Osteocyte (in vitro differentiated cells): Measurements from ENCODE around the gene IKZF3. TPM values are rescaled to one million over a fixed set of nuclear protein-coding genes. Genes with fewer than 3 reads are reported as not detected.

Source experiments
- DNase-seq: peaks from one replicate; pipeline ENCODE4 v3.0.0; 2021; ENCODE audit warnings: mixed read lengths; ENCODE audit not compliant: unreplicated experiment; ENCODE audit errors: extremely low spot score
- H3K27ac Mint-ChIP-seq: one replicate; pipeline ENCODE4 v1.8.0; 2021; ENCODE audit warnings: mild to moderate bottlenecking, mixed read lengths; ENCODE audit not compliant: unreplicated experiment
- H3K27me3 Mint-ChIP-seq: one replicate; pipeline ENCODE4 v1.8.0; 2021; ENCODE audit warnings: mixed read lengths; ENCODE audit not compliant: unreplicated experiment
- H3K36me3 Mint-ChIP-seq: one replicate; pipeline ENCODE4 v1.8.0; 2021; ENCODE audit warnings: mixed read lengths; ENCODE audit not compliant: unreplicated experiment
- H3K4me1 Mint-ChIP-seq: one replicate; pipeline ENCODE4 v1.8.0; 2021; ENCODE audit warnings: mixed read lengths; ENCODE audit not compliant: unreplicated experiment
- H3K4me3 Mint-ChIP-seq: one replicate; pipeline ENCODE4 v1.8.0; 2021; ENCODE audit warnings: mild to moderate bottlenecking, moderate library complexity, mixed read lengths; ENCODE audit not compliant: unreplicated experiment
- H3K9me3 Mint-ChIP-seq: one replicate; pipeline ENCODE4 v1.8.0; 2021; ENCODE audit warnings: mixed read lengths; ENCODE audit not compliant: unreplicated experiment
- total RNA-seq: library from RNA; stranded (reverse); gene quantifications from 2 replicates; pipeline ENCODE4 v1.2.1, GENCODE V29; 2021
- TF ChIP-seq, protein P1 (sequence below): fragments of 200-600 bp; sonication (generic); IDR thresholded peaks from 2 replicates; pipeline ENCODE4 v1.5.0; 2021; ENCODE audit warnings: antibody characterized with exemption, mild to moderate bottlenecking, moderate library complexity

The IKZF3 gene
- total RNA-seq, 1 donor from 2014 or later: not detected

DNA sequence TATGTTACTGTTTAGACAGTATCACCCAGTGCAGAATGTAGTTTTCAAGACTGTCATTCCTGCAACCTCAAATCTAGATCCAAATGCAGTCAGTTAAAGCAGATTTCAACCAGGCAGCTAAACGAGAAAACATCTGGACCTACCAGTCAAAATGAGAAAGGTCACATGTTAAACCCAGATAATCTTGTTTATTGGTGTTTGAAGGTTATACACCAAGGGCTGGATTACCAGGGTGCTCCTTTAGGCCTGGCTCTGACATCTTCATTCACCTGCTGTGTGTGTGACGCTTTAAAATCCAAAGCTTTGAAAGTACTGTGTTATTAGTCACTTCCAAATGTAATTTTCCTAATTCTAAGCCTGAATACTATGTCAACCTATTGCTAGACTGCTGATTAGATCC is 54.9 kb downstream of the IKZF3 start:
- TF ChIP-seq, protein P1, sequence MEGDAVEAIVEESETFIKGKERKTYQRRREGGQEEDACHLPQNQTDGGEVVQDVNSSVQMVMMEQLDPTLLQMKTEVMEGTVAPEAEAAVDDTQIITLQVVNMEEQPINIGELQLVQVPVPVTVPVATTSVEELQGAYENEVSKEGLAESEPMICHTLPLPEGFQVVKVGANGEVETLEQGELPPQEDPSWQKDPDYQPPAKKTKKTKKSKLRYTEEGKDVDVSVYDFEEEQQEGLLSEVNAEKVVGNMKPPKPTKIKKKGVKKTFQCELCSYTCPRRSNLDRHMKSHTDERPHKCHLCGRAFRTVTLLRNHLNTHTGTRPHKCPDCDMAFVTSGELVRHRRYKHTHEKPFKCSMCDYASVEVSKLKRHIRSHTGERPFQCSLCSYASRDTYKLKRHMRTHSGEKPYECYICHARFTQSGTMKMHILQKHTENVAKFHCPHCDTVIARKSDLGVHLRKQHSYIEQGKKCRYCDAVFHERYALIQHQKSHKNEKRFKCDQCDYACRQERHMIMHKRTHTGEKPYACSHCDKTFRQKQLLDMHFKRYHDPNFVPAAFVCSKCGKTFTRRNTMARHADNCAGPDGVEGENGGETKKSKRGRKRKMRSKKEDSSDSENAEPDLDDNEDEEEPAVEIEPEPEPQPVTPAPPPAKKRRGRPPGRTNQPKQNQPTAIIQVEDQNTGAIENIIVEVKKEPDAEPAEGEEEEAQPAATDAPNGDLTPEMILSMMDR: no peak
- H3K9me3 Mint-ChIP-seq: no peaks in the 10 kb centered on the region
- no peak overlapping the region for H3K27ac Mint-ChIP-seq
- no peak overlapping the region for H3K4me3 Mint-ChIP-seq
- H3K36me3 Mint-ChIP-seq: no peaks in the 10 kb centered on the region
- peaks cover 73% of the 10 kb centered on the region for H3K27me3 Mint-ChIP-seq
- DNase-seq: no peak
- H3K4me1 Mint-ChIP-seq: no peaks in the 10 kb centered on the region

DNA sequence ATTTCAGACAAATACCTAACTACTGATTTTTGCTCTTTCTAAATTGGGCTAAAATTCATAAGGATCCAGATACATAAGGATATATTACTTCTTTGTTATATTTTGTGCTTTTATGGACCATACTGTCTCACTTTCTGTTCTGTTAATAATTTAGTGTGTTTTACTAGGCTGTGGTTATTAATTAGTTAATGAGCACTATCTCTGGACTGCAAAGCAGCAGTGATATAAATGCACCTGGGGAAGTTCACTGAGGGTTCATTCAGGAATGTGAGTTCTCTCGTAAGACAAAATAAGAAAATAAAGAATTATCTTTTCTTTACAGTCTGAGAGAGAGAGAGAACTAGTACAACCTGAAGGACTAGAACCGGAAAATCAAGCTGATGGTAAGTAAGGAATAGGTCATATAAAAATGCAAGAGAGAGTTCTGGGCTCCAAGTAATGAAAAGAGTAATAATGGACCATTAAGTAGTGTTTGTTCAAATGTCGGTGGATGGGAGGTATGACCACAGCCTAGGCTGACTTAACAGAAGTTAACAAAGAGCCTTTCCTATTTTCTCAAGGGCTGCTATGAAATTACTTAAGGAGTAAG is 55.6 kb downstream of the IKZF3 start:
- Mint-ChIP-seq H3K27ac (no peak overlapping the region), H3K36me3 (no peaks in the 10 kb centered on the region), H3K4me1 (no peaks in the 10 kb centered on the region), H3K27me3 (peaks cover 66% of the 10 kb centered on the region), H3K9me3 (no peaks in the 10 kb centered on the region), H3K4me3 (no peak overlapping the region)
- TF ChIP-seq, protein P1: no peak
- DNase-seq: no peak

DNA sequence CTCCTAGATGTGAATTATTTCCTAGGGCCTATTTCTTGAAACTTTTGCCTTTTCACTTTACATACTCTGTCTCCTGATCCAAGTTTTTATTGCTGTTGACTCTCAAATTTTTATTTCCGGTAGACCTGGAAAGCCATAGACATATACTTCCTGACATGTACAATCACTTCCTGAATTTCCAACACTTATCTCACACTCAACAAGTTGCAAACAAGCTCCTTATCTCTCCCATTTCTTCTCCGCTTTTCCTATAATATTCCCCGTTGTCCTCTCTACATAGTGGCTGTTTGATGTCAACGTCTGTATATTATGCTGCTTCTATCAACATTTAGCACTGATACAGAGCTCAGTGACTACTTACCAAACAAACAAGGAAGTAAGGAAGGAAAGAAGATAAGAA is 59.3 kb downstream of the IKZF3 start:
- Mint-ChIP-seq H3K4me3 (no peak overlapping the region), H3K27me3 (peaks cover 58% of the 10 kb centered on the region), H3K36me3 (no peaks in the 10 kb centered on the region), H3K27ac (no peak overlapping the region), H3K9me3 (no peaks in the 10 kb centered on the region), H3K4me1 (no peaks in the 10 kb centered on the region)
- DNase-seq: no peak
- TF ChIP-seq, protein P1: no peak

DNA sequence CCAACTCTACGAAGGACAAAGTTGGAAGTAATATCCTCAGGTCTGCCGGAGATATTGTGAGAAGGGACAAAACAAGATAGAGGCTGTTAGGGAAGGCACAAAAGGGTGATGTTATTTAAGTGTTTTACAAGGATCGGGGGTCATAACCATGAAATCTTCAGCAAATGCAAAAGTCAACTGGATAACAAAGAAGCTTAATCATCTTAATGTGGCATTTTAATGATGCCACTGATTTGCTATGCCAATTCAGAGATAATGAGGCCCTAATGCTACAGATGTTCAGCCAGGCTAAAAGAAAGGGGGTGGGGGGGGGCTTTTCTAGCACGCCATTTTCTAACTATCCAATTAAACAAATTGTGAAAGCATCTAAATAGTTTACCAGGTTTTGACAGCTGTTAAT is 63.1 kb downstream of the IKZF3 start:
- Mint-ChIP-seq H3K36me3 (no peaks in the 10 kb centered on the region), H3K9me3 (no peaks in the 10 kb centered on the region), H3K4me3 (no peak overlapping the region), H3K4me1 (no peaks in the 10 kb centered on the region), H3K27me3 (peaks cover 56% of the 10 kb centered on the region), H3K27ac (no peak overlapping the region)
- TF ChIP-seq, protein P1: no peak
- DNase-seq: no peak

- no peak for DNase-seq
- no peak overlapping the region for H3K4me3 Mint-ChIP-seq
- H3K27ac Mint-ChIP-seq: no peak overlapping the region
- peaks cover 50% of the 10 kb centered on the region for H3K27me3 Mint-ChIP-seq
- no peaks in the 10 kb centered on the region for H3K9me3 Mint-ChIP-seq
- H3K36me3 Mint-ChIP-seq: no peaks in the 10 kb centered on the region
- TF ChIP-seq, protein P1: no peak
- H3K4me1 Mint-ChIP-seq: no peaks in the 10 kb centered on the region
These were observed 63.6 kb downstream of the IKZF3 start for GRCh38 chr17:39800540-39800939.
